ENCODE data around the gene FBXL12. TPM values are rescaled to one million over a fixed set of nuclear protein-coding genes. Genes with fewer than 3 reads are reported as not detected.
"Not testable (repeated sequence)": the region's sequence is repeated elsewhere in the genome, so short reads cannot be mapped to it uniquely, and the experiment has no call there.

The FBXL12 gene
- total RNA-seq, 1 donor from 2014 or later: 64.4 TPM

DNA sequence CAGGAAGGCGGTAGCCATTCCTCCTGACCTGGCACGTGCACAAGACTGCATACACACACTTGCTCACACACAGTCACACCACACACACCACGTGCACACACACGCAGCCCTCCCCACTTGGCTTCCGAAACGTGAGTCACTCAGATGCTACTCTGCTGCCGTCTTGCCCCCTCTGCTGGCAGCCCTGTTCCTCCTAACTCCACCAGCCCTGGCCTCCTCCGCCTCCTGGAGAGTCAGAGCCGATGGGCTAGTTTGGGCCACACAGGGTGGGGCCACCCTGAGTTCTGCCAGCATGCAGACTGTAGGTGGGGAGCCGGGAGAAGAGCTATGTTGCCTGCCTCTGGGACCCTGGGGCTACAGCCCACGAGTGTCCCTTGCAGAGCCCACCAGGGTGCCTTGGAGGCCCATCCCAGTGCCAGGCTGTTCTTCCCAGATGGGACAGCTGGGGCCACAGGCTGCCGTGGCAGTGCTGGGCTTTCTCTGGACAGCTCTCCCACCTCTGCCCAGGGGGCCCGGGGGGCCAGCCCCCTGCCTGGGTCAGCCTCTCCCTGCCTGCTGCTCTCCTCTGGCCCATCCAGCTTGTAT lies 28.3 kb upstream of the FBXL12 start:
- Histone ChIP-seq H3K27me3 (no peaks in the 10 kb centered on the region), H3K4me1 (no peaks in the 10 kb centered on the region), H3K9me3 (no peaks in the 10 kb centered on the region), H3K27ac (peak overlapping the region in 1 of 2 donors; percentile 28), H3K36me3 (peaks cover 52 to 56% of the 10 kb centered on the region in 2 donors), H3K4me3 (no peak overlapping the region)
- DNase-seq (ENCODE audit: low spot score in 2 of 2): peak; percentile 27 to 82
- TF ChIP-seq, protein P1, sequence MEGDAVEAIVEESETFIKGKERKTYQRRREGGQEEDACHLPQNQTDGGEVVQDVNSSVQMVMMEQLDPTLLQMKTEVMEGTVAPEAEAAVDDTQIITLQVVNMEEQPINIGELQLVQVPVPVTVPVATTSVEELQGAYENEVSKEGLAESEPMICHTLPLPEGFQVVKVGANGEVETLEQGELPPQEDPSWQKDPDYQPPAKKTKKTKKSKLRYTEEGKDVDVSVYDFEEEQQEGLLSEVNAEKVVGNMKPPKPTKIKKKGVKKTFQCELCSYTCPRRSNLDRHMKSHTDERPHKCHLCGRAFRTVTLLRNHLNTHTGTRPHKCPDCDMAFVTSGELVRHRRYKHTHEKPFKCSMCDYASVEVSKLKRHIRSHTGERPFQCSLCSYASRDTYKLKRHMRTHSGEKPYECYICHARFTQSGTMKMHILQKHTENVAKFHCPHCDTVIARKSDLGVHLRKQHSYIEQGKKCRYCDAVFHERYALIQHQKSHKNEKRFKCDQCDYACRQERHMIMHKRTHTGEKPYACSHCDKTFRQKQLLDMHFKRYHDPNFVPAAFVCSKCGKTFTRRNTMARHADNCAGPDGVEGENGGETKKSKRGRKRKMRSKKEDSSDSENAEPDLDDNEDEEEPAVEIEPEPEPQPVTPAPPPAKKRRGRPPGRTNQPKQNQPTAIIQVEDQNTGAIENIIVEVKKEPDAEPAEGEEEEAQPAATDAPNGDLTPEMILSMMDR (IDR thresholded peaks at IDR 0.05): peak in 2 of 3 experiments; percentile 39 to 46
- intact Hi-C loops (cut with DNase I): no loop called here

DNA sequence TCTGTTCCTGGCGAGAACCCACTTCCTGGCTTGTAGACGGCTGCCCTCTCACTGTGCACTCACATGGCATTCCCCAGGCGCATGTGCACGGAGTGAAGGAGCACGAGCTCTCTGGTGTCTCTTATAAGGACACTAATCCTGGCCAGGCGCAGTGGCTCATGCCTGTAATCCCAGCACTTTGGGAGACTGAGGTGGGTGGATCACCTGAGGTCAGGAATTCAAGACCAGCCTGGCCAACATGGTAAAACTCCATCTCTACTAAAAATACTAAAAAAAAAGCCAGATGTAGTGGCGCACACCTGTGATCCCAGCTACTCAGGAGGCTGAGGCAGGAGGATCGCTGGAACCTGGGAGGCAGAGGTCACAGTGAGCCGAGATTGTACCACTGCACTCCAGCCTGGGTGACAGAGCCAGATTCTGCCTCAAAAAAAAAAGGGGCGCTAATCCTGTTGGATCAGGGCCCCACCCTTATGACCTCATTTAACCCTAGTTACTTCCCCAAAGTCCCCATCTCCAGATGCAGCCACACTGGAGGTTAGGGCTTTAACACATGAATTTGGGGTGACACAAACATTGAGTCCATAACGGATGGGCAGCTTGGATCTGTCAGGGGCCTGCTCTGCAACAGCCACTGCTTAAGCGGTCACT lies 24.9 kb upstream of the FBXL12 start:
- H3K4me3 ChIP-seq; DNase-seq (ENCODE audit: low spot score in 2 of 2); intact Hi-C loops (cut with DNase I); H3K27ac ChIP-seq; H3K9me3 ChIP-seq; H3K27me3 ChIP-seq; H3K4me1 ChIP-seq: not testable (repeated sequence)
- peaks cover 69 to 74% of the 10 kb centered on the region in 2 donors for H3K36me3 ChIP-seq

DNA sequence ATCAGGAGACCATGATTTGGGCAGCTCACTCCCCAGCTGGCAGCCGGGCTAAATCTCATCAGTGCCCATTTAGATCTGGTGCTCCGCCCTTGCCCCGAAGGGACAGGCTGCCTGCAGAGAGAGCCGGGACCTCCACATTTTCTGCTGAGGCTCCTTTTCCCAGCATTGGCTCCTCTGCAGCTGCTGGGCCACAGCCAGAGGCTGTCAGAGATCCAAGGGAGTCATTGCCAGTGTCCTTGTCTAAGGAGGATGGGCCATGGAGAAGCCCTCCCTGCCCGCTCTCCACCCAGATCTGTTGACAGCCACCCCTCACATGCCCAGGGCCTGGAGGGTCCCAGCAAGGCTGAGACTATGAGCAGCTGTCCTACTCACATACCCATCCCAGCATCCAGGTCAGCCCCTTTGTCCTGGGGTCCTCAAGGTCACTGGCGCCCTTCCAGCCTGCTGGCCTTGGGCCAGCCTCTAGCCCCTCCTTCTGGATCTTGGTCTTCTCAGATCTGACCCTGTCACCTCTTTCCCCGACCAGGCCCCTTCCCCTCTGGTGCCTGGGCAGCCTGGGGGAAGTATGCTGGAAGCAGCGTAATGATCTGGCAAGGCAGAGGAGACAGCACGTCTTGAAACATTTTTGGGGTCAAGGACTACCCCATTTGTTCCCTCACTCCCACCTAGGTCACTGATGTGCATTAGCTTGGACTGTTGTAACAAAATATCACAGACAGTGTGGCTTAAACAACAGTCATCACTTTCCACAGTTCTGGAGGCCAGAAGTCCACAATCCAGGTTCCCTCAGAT lies 24.2 kb upstream of the FBXL12 start:
- Histone ChIP-seq H3K36me3 (peaks cover 72 to 73% of the 10 kb centered on the region in 2 donors), H3K9me3 (no peaks in the 10 kb centered on the region), H3K27ac (no peak overlapping the region), H3K4me3 (no peak overlapping the region), H3K27me3 (no peaks in the 10 kb centered on the region), H3K4me1 (no peaks in the 10 kb centered on the region)
- TF ChIP-seq, protein P1 (IDR thresholded peaks at IDR 0.05): no peak
- intact Hi-C loops (cut with DNase I): no loop called here
- DNase-seq (ENCODE audit: low spot score in 2 of 2): no peak

DNA sequence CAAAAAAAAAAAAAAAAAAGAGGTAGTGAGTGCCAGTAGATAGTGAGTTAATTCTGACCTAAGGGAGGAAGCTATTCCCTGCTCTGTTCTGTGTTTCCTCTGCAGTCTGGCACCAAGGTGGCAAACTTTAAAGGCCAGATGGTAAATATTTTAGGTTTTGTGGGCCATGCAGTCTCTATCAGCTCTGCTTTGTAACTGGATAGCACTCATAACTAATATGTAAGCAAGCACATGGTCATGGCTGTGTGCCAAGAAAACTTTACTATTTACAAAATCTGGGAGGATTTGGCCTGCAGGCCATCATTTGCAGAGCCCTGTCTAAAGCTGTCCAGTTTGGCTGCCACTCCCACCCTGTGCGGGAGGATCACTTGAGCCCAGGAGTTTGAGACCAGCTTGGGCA lies 20.5 kb upstream of the FBXL12 start:
- Histone ChIP-seq H3K9me3 (no peaks in the 10 kb centered on the region), H3K4me1 (peaks cover 8 to 9% of the 10 kb centered on the region in 2 donors)
- intact Hi-C loops (cut with DNase I): no loop called here

DNA sequence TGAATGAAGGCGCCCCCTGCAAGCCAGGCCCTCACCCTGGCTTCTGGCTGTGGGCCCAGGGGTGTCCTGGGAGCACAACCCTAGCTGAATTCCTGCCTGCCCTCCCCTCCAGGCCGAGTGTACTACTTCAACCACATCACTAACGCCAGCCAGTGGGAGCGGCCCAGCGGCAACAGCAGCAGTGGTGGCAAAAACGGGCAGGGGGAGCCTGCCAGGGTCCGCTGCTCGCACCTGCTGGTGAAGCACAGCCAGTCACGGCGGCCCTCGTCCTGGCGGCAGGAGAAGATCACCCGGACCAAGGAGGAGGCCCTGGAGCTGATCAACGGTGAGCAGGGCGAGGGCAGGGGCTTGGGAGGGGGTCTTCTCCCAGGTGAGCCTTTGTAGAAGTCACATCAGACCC lies 19.4 kb upstream of the FBXL12 start:
- H3K27ac ChIP-seq: no peak overlapping the region
- H3K27me3 ChIP-seq: no peaks in the 10 kb centered on the region
- intact Hi-C loops (cut with DNase I): no loop called here
- no peak overlapping the region for H3K4me3 ChIP-seq
- H3K9me3 ChIP-seq: no peaks in the 10 kb centered on the region
- TF ChIP-seq, protein P1 (IDR thresholded peaks at IDR 0.05): no peak
- H3K36me3 ChIP-seq: peaks cover 46 to 50% of the 10 kb centered on the region in 2 donors
- peaks cover 8 to 9% of the 10 kb centered on the region in 2 donors for H3K4me1 ChIP-seq
- DNase-seq (ENCODE audit: low spot score in 2 of 2): no peak

More for the DNA sequence above, 20.5 kb upstream of the FBXL12 start:
- Histone ChIP-seq H3K27ac (no peak overlapping the region), H3K36me3 (peaks cover 57 to 60% of the 10 kb centered on the region in 2 donors), H3K4me3 (no peak overlapping the region), H3K27me3 (no peaks in the 10 kb centered on the region)
- TF ChIP-seq, protein P1 (IDR thresholded peaks at IDR 0.05): no peak
- no peak for DNase-seq (ENCODE audit: low spot score in 2 of 2)

DNA sequence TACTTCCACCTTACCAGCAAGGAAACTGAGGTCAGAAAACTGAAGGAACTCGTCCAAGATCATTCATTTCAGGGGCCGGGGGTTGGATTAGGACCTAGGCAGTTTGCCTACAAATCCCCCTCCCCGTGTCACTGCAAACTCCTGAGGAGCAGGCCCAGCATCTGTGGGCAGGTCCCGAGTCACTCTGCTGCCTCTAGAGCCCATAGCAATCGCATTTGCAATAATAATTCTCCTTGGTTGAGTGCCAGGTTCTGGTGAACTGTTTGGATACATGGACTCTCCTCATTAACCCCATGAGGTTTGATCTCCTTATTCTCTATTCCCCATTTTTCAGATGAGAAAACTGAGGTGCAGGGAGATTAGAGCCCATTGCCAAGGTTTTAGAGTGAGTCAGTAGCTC lies 17.1 kb upstream of the FBXL12 start:
- no peak for DNase-seq (ENCODE audit: low spot score in 2 of 2)
- Histone ChIP-seq H3K9me3 (no peaks in the 10 kb centered on the region), H3K27me3 (no peaks in the 10 kb centered on the region), H3K36me3 (peaks cover 24 to 27% of the 10 kb centered on the region in 2 donors), H3K4me3 (peak overlapping the region; percentile 84 to 96), H3K4me1 (peaks cover 8 to 9% of the 10 kb centered on the region in 2 donors), H3K27ac (no peak overlapping the region)
- intact Hi-C loops (cut with DNase I): no loop called here
- TF ChIP-seq, protein P1 (IDR thresholded peaks at IDR 0.05): no peak
